ENCODE results near the gene CABP4. TPM values are rescaled to one million over a fixed set of nuclear protein-coding genes. Genes with fewer than 3 reads are reported as not detected.

CABP4 gene
- total and polyA plus RNA-seq, 8 donors = 0.58 to 1.5 (median 0.99) TPM; not detected in 1

DNA sequence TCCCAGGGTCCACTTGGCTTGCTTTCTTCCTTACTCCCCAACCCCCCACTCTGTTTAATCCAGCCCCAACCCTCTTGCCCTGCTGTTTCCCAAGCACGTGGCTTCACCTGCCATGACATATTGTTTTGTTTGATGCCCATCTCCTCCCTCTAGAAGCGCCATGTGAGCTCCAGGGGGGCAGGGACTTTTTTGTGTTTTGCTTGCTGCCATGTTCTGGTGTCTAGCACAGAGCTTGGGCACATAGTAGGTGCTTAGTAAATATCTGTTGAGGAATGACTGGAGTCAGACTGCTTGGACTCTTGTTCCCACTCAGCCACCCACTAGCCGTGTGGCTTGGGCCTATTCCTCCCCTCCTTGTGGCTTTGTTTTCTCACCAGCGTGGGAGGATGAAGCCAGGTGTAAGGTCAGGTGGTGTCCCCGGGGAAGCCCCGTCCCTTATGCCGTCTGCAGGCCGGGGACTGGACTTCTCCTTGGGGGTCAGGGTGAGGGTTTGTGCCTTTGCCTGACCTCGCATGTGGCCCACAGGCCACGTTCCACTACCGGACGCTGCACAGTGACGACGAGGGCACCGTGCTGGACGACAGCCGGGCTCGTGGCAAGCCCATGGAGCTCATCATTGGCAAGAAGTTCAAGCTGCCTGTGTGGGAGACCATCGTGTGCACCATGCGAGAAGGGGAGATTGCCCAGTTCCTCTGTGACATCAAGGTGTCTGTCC lies 31.5 kb downstream of the CABP4 start:
- H3K36me3 ChIP-seq = peaks cover 0 to 5% (median 0%) of the 10 kb centered on the region in 3 donors
- no peaks in the 10 kb centered on the region for H3K27me3 ChIP-seq
- DNase-seq = peak in 2 of 6 donors; percentile 15 to 36
- ATAC-seq = no peak
- H3K9me3 ChIP-seq = no peaks in the 10 kb centered on the region
- no peak for FAIRE-seq
- TF ChIP-seq, protein P1, sequence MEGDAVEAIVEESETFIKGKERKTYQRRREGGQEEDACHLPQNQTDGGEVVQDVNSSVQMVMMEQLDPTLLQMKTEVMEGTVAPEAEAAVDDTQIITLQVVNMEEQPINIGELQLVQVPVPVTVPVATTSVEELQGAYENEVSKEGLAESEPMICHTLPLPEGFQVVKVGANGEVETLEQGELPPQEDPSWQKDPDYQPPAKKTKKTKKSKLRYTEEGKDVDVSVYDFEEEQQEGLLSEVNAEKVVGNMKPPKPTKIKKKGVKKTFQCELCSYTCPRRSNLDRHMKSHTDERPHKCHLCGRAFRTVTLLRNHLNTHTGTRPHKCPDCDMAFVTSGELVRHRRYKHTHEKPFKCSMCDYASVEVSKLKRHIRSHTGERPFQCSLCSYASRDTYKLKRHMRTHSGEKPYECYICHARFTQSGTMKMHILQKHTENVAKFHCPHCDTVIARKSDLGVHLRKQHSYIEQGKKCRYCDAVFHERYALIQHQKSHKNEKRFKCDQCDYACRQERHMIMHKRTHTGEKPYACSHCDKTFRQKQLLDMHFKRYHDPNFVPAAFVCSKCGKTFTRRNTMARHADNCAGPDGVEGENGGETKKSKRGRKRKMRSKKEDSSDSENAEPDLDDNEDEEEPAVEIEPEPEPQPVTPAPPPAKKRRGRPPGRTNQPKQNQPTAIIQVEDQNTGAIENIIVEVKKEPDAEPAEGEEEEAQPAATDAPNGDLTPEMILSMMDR (IDR thresholded peaks at IDR 0.05) = no peak
- H3K27ac ChIP-seq = no peak overlapping the region
- no peak overlapping the region for H3K4me3 ChIP-seq
- 86 to 92% methylated on average over 20 of the region's 20 CpGs for WGBS, 2 donors
- intact Hi-C loops (cut with DNase I) = no loop called here
- peaks cover 5 to 11% (median 11%) of the 10 kb centered on the region in 3 donors for H3K4me1 ChIP-seq

DNA sequence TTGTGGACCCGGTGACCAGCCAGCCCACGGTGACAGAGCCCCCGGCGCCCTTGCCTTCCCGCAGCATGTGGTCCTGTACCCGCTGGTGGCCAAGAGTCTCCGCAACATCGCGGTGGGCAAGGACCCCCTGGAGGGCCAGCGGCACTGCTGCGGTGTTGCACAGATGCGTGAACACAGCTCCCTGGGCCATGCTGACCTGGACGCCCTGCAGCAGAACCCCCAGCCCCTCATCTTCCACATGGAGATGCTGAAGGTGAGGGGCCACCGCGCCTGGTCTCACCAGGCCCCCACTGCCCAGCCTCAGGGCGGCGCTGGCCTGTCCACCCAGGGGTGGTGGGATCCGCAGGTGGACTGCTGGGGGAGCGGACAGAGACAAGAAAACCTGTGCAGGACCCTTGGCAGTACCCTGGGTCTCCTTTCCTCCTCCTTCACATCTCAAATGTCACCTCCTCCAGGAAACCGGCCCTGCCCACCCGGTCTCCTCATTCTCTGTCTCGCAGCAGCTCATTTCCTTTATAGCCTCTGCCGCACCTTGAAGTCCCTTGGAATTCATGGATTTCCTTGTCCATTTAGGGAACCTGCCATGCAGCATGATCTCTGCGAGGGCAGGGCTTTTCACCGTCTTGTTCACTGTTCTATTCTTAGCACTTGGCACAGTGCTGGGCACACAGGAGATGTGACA lies 34.2 kb downstream of the CABP4 start:
- TF ChIP-seq, protein P1 (IDR thresholded peaks at IDR 0.05) = no peak
- Histone ChIP-seq H3K4me1 (no peaks in the 10 kb centered on the region), H3K36me3 (peaks cover 0 to 12% (median 0%) of the 10 kb centered on the region in 3 donors), H3K27ac (no peak overlapping the region), H3K4me3 (no peak overlapping the region), H3K9me3 (no peaks in the 10 kb centered on the region), H3K27me3 (no peaks in the 10 kb centered on the region)
- ATAC-seq = no peak
- intact Hi-C loops (cut with DNase I) = no loop called here
- 87 to 89% methylated on average over 22 to 25 of the region's 25 CpGs for WGBS, 2 donors
- no peak for FAIRE-seq
- peak in 2 of 6 donors; percentile 33 to 70 for DNase-seq

DNA sequence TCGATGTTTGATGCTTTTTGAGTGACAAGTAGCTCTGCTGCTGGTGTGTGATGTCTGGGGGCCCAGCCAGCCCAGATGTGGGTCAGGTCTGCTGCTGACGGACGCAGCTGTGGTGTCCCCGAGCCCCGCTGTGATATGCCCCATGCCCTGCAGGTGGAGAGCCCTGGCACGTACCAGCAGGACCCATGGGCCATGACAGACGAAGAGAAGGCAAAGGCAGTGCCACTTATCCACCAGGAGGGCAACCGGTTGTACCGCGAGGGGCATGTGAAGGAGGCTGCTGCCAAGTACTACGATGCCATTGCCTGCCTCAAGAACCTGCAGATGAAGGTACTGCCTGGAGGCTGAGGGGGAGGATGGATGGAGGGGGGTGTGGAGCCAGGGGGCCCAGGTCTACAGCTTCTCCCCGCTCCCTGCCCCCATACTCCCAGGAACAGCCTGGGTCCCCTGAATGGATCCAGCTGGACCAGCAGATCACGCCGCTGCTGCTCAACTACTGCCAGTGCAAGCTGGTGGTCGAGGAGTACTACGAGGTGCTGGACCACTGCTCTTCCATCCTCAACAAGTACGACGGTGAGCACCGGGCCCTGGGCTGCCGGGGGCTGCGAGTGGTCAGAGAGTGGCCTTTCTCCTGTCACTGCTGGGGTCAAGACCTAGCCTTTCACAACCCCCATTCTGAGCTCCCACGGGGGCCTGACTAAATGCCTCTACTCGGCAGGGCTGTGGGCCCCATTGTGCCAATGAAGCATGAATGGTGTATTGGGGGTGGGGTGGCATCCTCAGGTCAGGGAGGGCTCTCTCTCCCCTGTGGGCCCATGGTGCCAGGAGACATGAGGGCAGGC lies 35.0 kb downstream of the CABP4 start:
- Histone ChIP-seq H3K36me3 (peaks cover 0 to 12% (median 0%) of the 10 kb centered on the region in 3 donors), H3K4me3 (no peak overlapping the region), H3K27ac (no peak overlapping the region), H3K4me1 (no peaks in the 10 kb centered on the region), H3K27me3 (no peaks in the 10 kb centered on the region), H3K9me3 (no peaks in the 10 kb centered on the region)
- 87% methylated on average over 22 to 23 of the region's 23 CpGs for WGBS, 2 donors
- TF ChIP-seq, protein P1 (IDR thresholded peaks at IDR 0.05) = no peak
- intact Hi-C loops (cut with DNase I) = loop anchor here in 1 of 3 donors (10.0 kb wide), 1 partner anchor 55 kb away; the partner anchor contains the start of gene PTPRCAP
- no peak for ATAC-seq
- no peak for FAIRE-seq
- peak in 2 of 6 donors; percentile 25 to 61 for DNase-seq

DNA sequence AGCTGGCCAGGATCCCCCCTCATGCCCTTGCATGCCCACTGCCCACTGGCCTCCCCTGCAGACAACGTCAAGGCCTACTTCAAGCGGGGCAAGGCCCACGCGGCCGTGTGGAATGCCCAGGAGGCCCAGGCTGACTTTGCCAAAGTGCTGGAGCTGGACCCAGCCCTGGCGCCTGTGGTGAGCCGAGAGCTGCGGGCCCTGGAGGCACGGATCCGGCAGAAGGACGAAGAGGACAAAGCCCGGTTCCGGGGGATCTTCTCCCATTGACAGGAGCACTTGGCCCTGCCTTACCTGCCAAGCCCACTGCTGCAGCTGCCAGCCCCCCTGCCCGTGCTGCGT lies 35.5 kb downstream of the CABP4 start:
- H3K36me3 ChIP-seq = peaks cover 0 to 12% (median 0%) of the 10 kb centered on the region in 3 donors
- intact Hi-C loops (cut with DNase I) = loop anchor here in 1 of 3 donors (10.0 kb wide), 1 partner anchor 56 kb away; the partner anchor contains the start of gene PTPRCAP
- no peaks in the 10 kb centered on the region for H3K9me3 ChIP-seq
- no peaks in the 10 kb centered on the region for H3K4me1 ChIP-seq
- H3K4me3 ChIP-seq = no peak overlapping the region
- WGBS, 2 donors = 86% methylated on average over 15 of the region's 15 CpGs
- no peak overlapping the region for H3K27ac ChIP-seq
- ATAC-seq (no peak), DNase-seq (peak in 2 of 6 donors; percentile 40 to 67), FAIRE-seq (no peak)
- TF ChIP-seq, protein P1 (IDR thresholded peaks at IDR 0.05) = no peak
- H3K27me3 ChIP-seq = no peaks in the 10 kb centered on the region

All from pancreas (tissue), 10 donors.